ENCODE results near the gene DNASE1.

The DNASE1 gene

DNA sequence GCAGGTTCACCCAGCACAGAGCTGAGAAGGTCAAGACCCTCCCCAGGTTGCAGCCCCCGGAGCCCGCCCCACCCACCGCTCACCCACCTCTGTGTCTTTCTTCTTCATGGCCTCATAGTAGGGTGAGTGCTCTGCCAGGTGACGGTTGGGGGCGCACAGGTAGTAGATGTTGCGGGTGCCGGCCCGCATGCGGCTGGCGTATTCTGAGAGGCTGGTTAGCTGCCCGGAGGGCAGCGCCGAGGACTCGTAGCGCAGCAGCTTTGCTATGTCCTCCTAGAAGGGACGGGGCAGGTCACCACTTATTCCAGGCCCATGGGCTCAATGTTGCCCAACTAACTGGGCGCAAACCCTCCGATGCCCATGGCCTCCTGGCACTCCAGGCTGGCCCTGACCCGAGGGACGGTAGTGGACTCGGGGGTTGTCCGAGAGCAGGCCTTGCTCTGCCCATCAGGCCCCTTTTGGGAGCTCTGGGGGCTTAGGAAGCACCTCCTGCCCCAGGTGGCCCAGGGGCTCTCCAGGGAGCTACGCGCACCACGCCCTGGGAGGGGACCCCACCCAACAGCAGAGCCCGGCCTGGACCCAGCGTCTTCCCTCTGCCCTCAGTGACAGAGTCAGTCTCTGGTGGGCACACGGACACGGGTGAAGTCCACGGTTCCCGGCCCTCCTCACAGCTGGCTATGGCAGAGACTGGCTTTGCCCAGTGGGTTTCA is 9.9 kb downstream of the DNASE1 start:
- DNase-seq (ENCODE audit: low spot score): no peak

DNA sequence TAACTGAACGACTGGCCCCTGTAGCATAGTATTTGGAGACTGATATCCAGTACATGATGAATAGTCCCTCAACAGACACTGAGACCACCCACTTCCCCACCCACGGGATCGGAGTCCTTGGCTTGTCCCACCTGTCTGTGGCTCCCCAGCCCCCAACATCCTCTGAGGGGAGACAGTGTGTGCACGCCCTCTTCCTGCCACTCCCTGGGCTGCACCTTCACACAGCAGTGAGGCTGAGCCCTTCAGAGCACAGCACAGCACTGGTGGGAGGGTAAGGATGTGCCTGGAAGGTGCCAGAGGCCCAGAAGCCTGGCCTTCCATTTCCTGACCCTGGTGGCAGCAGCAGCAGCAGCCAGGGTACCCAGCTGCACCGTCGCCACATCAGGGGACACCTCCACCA is 11.0 kb downstream of the DNASE1 start:
- DNase-seq (ENCODE audit: low spot score): no peak

DNA sequence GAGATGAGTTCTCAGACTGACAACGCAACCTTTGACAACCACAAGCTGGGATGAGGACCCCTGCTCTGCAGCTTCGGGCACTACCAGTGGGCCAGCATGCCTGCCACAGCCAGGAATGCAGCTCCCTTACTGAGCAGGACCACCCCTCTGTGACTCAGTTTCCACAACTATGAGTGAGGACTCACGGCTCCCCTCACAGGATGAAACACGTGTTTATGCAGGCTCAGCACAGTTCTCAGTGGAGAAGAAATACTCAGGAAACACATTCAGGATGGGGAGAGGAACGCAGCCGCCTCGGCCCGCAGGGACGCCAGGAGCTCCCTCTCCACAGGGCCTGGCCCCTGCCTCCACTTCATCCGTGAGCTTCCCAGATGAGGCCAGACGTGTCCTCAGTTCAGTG is 14.1 kb downstream of the DNASE1 start:
- DNase-seq (ENCODE audit: low spot score): no peak

DNA sequence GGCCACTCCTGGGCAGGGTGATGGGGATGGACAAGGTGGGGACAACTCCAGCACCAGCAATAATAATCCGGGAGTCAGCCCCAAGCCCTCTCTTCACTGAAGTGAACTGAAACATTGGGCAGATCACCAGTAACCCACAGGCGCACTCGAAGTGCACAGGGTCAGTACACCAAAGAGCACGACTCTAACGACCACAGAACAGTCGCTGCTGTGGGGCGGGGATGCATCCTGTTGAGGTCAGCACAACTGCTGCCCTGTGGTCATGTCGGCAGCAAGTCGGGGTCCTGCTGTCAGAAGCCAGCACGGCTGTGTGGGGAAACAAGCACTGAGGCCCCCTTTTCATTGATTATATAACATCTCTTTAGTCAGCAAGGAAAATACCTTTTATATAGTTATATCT is 14.6 kb downstream of the DNASE1 start:
- no peak for DNase-seq (ENCODE audit: low spot score)

DNA sequence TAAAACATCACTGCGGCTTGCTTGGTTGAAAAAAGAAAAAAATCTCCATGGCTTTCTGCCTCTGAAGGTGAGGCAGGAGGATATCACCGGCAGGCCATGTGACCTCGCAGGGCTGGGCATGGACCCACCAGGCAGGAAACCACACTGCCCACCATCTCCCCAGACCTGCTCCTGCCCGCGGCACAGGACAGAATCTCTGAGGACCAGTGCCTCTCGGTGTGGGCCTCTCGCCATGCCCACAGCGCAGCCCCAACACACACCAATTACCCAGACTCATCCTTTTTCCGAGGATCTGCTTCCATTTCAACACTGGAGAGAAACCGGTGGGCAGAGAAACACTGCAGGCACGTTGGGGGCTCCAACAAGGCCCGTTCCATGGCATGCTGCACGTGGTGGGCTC is 16.2 kb downstream of the DNASE1 start:
- DNase-seq (ENCODE audit: low spot score): no peak

DNA sequence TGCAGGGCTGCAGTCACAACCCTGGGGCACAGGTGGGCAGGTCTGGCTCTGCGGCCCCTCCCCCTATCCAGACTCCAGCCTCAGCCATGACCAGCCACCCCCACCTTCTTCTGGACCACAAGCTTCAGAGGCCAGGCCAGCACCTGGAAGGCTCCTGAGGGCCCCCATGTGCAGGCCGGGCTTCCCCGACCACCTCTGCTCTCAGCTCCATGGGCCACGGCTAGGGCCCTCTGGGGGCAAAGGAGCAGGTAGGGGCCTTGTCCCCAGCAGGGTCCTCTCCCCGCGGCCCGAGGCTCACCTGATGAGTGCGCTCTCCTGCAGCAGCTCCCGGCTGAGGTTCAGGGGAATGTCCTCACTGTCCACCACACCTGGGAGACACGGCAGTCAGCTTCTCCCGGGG is 16.9 kb downstream of the DNASE1 start:
- DNase-seq (ENCODE audit: low spot score): no peak

DNA sequence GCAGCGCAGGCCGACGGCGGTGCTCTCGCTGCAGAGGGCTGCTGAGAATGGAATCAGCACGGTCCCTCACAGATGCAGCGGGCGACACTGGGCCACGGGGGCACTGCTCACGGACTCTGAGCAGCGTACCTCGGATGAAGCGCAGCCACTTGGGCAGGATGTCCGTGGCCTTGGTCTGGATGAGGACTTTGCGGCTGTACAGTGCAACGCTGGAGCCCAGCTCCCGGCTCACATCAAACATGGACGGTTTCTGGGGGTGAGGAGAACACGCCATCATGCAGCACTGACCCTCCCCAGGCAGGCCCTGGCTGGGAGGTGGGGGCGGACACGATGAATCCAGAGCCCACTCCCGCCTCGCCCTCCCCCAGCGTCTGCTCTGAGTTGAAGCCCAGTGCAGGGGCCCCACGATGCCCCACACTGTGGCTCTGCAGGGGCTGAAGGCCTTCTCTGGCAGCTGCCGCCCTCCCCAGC is 18.1 kb downstream of the DNASE1 start:
- DNase-seq (ENCODE audit: low spot score): no peak

DNA sequence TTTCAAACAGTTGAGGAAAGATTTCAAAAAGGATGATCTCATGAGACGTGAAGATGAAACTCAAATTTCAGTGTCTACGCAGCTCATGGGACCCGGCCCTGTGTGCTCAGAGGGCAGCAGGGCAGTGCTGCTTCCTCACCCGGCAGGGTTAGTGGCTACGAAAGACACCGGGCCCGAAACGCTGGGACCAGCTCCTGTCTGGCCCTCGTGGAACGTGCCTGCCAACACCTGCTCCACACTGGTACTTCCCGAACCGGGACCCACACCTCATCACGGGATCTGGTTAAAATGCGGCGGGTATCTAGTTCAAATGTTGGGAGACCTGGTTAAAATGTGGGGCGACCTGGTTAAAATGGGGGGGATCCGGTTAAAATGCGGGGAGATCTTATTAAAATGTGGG is 18.7 kb downstream of the DNASE1 start:
- DNase-seq (ENCODE audit: low spot score): no peak

DNA sequence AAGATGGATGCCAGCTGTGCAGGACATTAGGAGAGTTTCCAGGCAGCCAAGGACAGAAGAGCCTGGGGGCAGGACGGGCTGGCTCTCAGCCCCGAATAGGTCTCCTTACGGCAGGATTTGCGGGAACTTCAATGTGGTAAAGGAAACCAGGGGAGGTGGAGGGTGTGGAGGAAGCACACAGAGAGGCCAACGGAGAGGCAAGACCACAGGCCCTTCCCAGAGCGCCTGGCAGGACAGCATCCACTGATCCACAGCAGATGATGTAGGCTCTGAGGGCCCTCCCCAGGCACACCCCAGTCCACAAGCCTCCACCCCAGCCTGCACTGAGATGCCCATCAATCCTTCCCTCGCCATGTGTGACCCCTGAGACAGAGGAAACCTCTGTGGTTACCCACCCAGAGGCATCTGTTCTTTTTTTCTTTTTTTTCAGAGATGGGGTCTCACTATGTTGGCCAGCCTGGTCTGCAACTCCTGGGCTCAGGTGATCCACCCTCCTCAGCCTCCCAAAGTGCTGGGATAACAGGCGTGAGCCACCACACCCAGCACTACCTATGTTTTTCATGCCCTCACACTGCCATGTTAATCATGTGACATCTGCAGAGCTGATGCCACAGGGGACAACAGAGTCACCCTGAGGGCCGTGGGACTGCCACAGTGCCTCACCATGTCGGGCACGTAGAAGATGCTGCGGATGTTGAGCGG is 19.3 kb downstream of the DNASE1 start:
- DNase-seq (ENCODE audit: low spot score): no peak

DNA sequence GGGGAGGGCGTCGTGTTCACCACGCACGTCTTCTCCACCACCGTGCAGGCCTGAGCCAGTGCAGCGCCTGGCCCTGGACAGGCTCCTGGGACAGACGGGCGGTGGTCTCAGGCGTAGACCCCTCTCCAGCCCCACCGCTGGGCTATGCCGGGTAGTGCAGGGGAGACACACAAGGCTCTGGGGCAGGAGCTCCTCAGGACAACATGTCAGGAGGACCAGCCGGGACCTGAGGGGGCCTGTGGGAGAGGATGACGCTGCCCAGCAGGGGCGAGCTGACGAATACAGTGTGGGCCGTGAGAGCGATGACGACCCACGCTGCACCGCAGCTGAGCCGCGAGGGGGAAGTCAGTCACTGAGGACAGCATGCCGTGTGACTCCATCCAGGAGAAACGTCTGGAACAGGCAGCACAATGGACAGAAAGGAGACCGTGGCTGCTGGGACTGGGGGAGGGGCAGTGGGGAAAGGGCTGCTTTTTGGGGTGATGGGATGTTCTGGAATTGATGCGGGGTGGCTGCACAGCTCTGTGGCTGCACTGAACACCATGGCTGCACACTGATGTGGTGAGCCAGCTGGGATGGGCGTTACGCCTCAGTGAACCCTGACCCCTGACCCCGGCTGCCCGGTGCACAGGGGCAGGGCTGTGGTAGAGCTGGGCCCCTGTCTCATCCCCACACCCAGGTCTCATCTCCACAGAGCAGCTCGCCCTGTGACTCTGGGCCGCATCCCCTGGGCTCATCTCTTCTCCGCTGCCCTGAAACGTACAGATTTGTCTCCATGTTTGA is 20.2 kb downstream of the DNASE1 start:
- DNase-seq (ENCODE audit: low spot score): no peak

DNA sequence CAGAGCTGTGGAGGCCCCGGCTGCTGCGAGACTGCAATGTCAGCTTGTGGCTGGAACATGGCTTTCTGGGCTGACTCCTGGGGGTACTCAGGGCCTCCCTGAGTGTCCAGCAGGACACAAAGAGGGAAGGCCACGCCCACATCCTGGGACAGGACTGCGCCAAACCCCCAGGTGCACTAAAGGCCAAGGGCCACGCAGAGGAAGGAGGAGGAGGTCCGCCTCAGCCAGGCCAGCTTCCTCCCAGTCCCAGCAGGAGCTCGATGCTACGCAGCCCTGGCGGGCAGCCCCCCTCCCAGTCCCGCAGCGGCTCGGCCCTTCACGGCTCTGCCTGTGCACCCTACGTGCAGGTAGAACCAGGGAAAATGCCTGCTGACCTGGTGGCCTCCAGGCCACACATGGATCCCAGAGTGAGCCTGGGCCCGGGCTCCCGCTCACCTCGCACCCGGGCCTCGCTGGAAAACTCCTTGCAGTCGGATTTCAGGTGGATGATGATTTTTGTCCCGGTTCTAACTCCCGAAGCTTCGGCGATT is 21.2 kb downstream of the DNASE1 start:
- DNase-seq (ENCODE audit: low spot score): no peak

DNA sequence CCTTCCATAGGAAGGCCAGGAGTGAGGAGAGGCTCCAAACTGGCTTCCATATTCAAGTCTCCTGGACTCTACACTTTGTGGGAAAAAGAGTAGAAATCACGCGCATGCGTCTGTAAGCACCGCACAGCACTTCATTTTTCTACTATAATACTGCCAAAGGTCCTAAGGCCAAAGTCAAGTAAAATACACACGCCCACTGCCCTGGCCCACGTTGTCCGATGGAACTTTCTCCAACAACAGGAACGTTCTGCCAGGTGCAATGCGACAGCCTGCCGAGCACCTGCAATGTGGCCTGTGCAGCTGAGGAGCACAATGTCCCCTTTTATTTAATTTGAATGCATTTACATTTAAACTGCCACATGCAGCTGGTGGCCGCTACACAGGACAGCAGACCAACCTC is 23.5 kb downstream of the DNASE1 start:
- DNase-seq (ENCODE audit: low spot score): no peak

DNA sequence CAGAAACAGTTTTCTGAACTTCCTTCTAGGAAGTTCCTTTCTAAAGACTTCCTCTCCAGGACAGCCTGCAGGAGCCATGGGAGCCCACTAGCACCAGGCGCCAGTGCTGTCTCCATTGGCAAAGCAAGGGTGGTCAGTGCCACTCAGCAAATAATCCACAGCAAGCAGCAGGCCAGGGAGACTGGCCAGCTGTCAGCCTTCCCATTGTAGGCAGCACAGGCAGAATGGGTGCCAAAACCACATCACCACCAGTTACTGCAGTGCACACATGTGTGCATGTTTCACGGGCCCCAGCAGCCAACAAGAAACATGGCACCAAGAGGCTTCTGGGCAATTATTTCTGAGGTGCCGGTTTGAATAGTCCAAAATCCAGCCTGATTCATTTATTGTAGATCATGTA is 26.7 kb downstream of the DNASE1 start:
- peak; percentile 33 for DNase-seq (ENCODE audit: low spot score)

DNA sequence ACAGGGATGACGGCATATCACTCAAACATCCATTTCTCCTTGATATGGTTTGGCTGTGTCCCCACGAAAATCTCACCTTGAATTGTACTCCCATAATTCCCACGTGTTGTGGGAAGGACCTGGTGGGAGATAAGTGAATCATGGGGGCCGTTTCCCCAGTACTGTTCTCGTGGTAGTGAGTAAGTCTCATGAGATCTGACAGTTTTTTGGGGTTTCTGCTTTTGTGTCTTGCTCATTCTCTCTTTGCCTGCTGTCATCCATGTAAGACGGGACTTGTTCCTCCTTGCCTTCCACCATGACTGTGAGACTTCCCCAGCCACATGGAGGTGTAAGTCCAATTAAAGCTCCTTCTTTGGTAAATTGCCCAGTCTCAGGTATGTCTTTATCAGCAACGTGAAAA is 32.5 kb downstream of the DNASE1 start:
- no peak for DNase-seq (ENCODE audit: low spot score)

DNA sequence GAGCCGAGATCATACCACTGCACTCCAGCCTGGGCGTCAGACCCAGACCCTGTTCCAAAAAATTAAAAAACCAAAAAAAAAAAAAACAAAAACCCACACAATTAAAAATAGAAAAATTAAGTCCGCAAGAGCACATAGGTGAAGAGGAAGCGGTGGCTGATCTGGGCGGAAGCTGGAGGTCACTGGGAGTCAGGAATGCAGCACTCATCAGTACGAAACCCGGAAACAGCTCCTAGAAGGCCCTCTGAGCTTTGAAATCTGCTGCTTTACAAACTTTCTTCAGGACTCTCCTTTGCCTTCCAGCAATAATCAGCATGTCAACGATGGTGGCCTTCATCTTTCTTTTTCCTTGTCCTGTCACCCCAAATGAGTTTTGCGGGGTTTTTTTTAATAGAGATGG is 33.3 kb downstream of the DNASE1 start:
- no peak for DNase-seq (ENCODE audit: low spot score)

DNA sequence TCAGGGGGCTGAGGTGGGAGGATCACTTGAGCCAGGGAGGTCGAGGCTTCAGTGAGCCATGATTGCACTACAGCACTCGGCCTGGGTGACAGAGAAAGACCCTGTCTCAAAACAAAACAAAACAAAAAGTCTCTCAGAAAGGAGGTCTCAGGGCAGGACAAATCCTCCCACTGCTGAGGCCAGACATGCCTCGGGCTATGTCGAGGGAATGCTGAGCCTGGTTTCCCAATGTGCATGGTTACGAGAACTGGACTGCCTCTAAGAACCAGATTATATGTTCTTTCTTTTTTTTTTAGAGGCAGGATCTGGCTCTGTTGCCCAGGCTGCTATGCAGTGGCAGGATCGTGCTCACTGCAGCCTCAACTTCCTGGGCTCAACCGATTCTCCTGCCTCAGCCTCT is 35.2 kb downstream of the DNASE1 start:
- no peak for DNase-seq (ENCODE audit: low spot score)

DNA sequence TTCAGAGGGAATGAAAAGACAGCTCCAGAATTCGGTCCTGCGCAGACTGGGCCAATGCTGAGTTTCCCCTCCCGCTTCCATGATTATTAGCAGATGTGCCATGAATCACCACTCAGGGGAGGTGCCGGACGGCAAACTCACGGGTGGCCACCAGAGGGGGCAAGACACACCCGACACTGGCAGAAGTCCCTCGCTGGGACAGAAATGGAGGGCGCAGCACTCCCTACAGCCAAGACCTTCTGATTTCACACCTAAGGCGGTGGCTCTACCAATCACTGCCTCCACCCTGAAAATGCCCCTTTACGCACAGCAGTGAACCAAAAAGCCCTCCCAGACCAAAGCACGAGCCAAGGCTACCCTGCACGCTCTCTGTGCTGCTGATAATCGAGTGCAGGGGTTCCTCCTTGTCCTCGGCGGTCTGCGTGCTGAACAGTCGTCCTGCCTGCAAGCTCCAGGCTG is 36.0 kb downstream of the DNASE1 start:
- peak; percentile 98 for DNase-seq (ENCODE audit: low spot score)

DNA sequence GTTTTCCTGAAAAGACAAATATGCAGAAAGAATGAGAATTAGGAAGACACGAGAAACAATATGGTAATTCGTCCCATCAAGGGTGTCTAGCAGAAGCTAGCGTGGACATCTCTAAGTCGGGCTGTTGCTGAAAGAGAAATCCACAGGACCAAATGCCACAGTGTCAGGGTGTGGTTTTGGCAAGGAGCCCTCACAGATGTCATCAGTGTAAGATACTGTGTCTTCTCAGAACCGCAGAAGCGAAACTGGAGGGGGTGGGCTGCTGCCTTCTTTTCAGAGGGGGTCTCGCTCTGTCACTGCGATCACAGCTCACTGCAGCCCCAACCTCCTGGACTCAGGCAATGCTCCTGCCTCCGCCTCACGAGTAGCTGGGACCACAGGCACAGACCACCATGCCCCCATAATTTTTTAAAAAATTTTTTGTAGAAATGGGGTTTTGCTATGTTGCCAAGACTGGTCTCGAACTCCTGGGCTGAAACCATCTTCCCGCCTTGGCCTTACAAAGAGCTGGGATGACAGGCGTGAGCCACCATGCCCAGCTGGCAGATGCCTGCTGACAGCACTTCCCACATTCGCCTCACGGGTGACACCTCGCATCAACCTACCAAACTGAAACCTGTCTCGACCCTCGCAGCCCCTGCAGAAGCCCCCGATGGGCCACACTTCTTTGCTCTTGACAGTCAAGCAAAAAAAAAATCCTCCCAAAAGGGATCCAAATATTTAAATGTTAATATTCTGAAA is 36.7 kb downstream of the DNASE1 start:
- peak; percentile 55 for DNase-seq (ENCODE audit: low spot score)

DNA sequence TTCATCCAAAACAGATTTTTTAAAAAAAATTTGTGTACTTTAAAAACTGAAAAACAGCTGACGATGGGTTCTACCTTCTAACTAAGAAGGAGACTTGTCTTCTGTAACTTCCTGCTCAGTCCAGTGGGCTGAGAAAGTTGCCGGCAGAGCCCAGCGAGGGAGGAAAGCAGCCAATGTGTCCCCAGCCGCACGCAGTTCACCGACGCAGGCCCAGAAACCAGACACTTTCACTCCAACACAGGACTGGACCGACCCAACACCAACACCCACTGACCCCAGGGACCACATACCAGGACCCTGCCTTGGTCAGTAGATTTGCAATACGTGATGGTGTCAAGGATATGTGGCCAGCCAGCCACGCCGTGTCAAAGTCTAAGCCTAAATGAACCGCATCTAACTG is 37.3 kb downstream of the DNASE1 start:
- no peak for DNase-seq (ENCODE audit: low spot score)

DNA sequence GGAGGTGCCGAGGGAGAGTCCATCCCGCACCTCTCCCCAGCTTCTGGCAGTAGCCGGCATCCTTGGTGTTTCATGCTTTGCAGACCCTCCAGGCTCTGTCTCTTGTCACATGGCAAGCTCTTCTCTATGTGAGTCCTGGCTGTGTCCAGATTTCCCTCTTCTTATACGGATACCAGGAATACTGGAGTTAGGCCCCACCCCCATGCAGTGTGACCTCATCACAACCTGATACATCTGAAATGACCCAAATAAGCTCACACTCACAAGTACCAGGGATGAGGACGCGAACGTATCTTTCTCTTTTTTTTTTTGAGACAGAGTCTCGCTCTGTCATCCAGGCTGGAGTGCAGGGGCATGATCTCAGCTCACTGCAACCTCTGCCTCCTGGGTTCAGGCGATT is 39.6 kb downstream of the DNASE1 start:
- DNase-seq (ENCODE audit: low spot score): no peak

DNA sequence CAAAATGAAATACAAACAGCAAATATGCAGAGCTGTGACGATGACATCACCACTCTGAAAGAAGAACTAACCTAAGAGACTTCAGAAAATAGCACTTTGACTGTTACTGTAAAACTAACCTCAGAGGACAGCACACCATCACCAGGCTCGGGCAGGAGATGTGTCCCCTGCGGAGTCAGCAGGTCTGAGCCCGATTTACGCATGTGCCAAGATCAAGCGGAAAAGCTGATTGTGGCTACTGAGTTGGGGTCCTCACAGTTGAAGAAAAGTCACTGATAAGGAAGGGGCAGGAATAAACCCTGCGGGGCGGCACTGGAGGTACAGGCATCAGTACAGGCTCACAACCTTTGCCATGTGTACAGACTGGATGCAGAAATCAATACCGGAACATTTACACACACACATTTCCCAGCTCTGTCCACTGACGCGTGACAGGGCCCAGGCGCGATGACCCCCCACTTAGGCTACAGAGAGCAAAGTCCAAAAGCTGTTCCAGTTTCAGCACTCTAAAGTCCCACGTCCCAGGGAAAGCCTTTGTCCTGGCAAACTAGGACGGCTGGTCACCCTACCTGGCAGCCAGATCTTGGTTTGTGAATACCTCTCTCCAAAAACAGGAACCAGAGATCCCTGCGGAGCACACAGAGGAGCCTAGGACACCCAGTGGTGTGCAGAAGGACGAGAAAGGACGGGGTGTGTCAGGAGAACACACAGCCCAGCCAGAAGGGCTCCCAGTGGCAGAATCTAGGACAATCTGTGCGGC is 41.3 kb downstream of the DNASE1 start:
- DNase-seq (ENCODE audit: low spot score): no peak

Data from GM03348 (cell line).